ENCODE results near the gene PRXL2C. TPM values are rescaled to one million over a fixed set of nuclear protein-coding genes. Genes with fewer than 3 reads are reported as not detected.

PRXL2C gene
- total and polyA plus RNA-seq, 9 of the 15 experiments (the other 6 are each of a cell fraction or from before 2014, with no cell fraction given), result 3.6 to 15.3 (median 10.6) TPM

DNA sequence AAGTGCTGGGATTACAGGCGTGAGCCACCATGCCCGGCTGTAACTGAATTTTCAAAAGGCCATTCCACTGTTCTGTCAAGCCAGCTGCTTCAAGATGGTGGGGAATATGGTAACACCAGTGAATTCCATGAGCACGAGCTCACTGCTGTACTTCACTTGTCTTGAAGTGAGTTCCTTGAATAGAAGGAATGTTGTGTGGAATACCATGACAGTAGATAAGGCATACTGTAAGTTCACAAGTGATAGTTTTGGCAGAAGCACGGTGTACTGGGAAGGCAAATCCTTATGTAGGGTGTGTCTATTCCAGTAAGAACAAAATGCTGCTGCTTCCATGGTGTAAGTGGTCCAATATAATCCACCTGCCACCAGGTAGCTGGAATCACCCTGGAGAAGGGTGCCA, 6.6 kb upstream of the PRXL2C start (continued):
- TF ChIP-seq, protein P1, sequence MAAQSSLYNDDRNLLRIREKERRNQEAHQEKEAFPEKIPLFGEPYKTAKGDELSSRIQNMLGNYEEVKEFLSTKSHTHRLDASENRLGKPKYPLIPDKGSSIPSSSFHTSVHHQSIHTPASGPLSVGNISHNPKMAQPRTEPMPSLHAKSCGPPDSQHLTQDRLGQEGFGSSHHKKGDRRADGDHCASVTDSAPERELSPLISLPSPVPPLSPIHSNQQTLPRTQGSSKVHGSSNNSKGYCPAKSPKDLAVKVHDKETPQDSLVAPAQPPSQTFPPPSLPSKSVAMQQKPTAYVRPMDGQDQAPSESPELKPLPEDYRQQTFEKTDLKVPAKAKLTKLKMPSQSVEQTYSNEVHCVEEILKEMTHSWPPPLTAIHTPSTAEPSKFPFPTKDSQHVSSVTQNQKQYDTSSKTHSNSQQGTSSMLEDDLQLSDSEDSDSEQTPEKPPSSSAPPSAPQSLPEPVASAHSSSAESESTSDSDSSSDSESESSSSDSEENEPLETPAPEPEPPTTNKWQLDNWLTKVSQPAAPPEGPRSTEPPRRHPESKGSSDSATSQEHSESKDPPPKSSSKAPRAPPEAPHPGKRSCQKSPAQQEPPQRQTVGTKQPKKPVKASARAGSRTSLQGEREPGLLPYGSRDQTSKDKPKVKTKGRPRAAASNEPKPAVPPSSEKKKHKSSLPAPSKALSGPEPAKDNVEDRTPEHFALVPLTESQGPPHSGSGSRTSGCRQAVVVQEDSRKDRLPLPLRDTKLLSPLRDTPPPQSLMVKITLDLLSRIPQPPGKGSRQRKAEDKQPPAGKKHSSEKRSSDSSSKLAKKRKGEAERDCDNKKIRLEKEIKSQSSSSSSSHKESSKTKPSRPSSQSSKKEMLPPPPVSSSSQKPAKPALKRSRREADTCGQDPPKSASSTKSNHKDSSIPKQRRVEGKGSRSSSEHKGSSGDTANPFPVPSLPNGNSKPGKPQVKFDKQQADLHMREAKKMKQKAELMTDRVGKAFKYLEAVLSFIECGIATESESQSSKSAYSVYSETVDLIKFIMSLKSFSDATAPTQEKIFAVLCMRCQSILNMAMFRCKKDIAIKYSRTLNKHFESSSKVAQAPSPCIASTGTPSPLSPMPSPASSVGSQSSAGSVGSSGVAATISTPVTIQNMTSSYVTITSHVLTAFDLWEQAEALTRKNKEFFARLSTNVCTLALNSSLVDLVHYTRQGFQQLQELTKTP (IDR thresholded peaks at IDR 0.05; ENCODE audit: low read depth in 1 of 2, partially characterized antibody in 2 of 2), result no peak
- TF ChIP-seq HDGF (IDR thresholded peaks at IDR 0.05), result no peak
- TF ChIP-seq, protein P2, sequence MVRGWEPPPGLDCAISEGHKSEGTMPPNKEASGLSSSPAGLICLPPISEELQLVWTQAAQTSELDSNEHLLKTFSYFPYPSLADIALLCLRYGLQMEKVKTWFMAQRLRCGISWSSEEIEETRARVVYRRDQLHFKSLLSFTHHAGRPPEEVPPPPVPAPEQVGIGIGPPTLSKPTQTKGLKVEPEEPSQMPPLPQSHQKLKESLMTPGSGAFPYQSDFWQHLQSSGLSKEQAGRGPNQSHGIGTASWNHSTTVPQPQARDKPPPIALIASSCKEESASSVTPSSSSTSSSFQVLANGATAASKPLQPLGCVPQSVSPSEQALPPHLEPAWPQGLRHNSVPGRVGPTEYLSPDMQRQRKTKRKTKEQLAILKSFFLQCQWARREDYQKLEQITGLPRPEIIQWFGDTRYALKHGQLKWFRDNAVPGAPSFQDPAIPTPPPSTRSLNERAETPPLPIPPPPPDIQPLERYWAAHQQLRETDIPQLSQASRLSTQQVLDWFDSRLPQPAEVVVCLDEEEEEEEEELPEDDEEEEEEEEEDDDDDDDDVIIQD (CRISPR knock-in tag; IDR thresholded peaks at IDR 0.05), result no peak
- TF ChIP-seq, protein P3, sequence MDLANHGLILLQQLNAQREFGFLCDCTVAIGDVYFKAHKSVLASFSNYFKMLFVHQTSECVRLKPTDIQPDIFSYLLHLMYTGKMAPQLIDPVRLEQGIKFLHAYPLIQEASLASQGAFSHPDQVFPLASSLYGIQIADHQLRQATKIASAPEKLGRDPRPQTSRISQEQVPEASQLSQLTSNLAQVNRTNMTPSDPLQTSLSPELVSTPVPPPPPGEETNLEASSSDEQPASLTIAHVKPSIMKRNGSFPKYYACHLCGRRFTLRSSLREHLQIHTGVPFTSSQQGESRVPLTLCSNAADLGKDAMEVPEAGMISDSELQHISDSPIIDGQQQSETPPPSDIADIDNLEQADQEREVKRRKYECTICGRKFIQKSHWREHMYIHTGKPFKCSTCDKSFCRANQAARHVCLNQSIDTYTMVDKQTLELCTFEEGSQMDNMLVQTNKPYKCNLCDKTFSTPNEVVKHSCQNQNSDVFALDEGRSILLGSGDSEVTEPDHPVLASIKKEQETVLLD (IDR thresholded peaks at IDR 0.05), result no peak
